ENCODE measurements around the gene POU6F2. TPM values are rescaled to one million over a fixed set of nuclear protein-coding genes. Genes with fewer than 3 reads are reported as not detected.

Gene POU6F2
- total RNA-seq = 0.24 TPM in 2 replicates

- ATAC-seq (ENCODE audit: low read depth) (no peak), DNase-seq (no peak)
- POLR2A ChIA-PET = no interaction called here
- Mint-ChIP-seq H3K4me1 (no peaks in the 10 kb centered on the region), H3K4me3 (no peak within 1 kb of the TSS), H3K27me3 (peaks cover 33% of the 10 kb centered on the region), H3K9me3 (no peaks in the 10 kb centered on the region), H3K36me3 (ENCODE audit: low read depth) (no peaks in the 10 kb centered on the region), H3K27ac (no peak within 1 kb of the TSS)
- intact Hi-C loops (cut with micrococcal nuclease) = no loop called here
- TF ChIP-seq CTCF (IDR thresholded peaks at IDR 0.05) = no peak
- CTCF ChIA-PET = no interaction called here
Measured at GRCh38 chr7:38977685-38978084, at the start of gene POU6F2. Gene POU6F2, plus strand, starts transcription at chr7:38977909. Its CDS starts 45 bp downstream, at chr7:38977954.

- Mint-ChIP-seq H3K27me3 (peaks cover 6% of the 10 kb centered on the region), H3K36me3 (ENCODE audit: low read depth) (no peaks in the 10 kb centered on the region), H3K27ac (no peak overlapping the region), H3K4me3 (no peak overlapping the region), H3K9me3 (no peaks in the 10 kb centered on the region), H3K4me1 (no peaks in the 10 kb centered on the region)
- ChIA-PET POLR2A (no interaction called here), CTCF (no interaction called here)
- intact Hi-C loops (cut with micrococcal nuclease) = no loop called here
- no peak for TF ChIP-seq CTCF (IDR thresholded peaks at IDR 0.05)
- no peak for ATAC-seq (ENCODE audit: low read depth)
- DNase-seq = no peak
Measured at GRCh38 chr7:38928506-38928905, 49.2 kb upstream of the POU6F2 start.

- no peak for ATAC-seq (ENCODE audit: low read depth)
- no peak for TF ChIP-seq CTCF (IDR thresholded peaks at IDR 0.05)
- Mint-ChIP-seq H3K36me3 (ENCODE audit: low read depth) (no peaks in the 10 kb centered on the region), H3K4me3 (no peak overlapping the region), H3K27me3 (peaks cover 6% of the 10 kb centered on the region), H3K9me3 (no peaks in the 10 kb centered on the region), H3K4me1 (no peaks in the 10 kb centered on the region), H3K27ac (no peak overlapping the region)
- POLR2A ChIA-PET = no interaction called here
- DNase-seq = no peak
- CTCF ChIA-PET = no interaction called here
- intact Hi-C loops (cut with micrococcal nuclease) = no loop called here
Measured at GRCh38 chr7:38929460-38930171, 48.1 kb upstream of the POU6F2 start.

- peak; percentile 55 for TF ChIP-seq CTCF (IDR thresholded peaks at IDR 0.05)
- intact Hi-C loops (cut with micrococcal nuclease) = loop anchor here (1.0 to 2.0 kb wide), 2 partner anchors 533 to 586 kb away; no protein-coding TSS in a partner anchor
- Mint-ChIP-seq H3K4me1 (no peaks in the 10 kb centered on the region), H3K36me3 (ENCODE audit: low read depth) (no peaks in the 10 kb centered on the region), H3K27me3 (peaks cover 3% of the 10 kb centered on the region), H3K9me3 (no peaks in the 10 kb centered on the region), H3K27ac (no peak overlapping the region), H3K4me3 (no peak overlapping the region)
- DNase-seq = no peak
- ATAC-seq (ENCODE audit: low read depth) = no peak
- ChIA-PET POLR2A (no interaction called here), CTCF (interaction anchor here (0.8 kb wide), 1 partner anchor 135 kb away, joined by 3 read pairs; no protein-coding TSS in a partner anchor)
Measured at GRCh38 chr7:38932509-38933168, 45.1 kb upstream of the POU6F2 start.

- intact Hi-C loops (cut with micrococcal nuclease) = no loop called here
- no peak for TF ChIP-seq CTCF (IDR thresholded peaks at IDR 0.05)
- DNase-seq = no peak
- no peak overlapping the region for H3K4me3 Mint-ChIP-seq
- ChIA-PET POLR2A (no interaction called here), CTCF (no interaction called here)
- no peaks in the 10 kb centered on the region for H3K4me1 Mint-ChIP-seq
- no peaks in the 10 kb centered on the region for H3K36me3 Mint-ChIP-seq (ENCODE audit: low read depth)
- H3K9me3 Mint-ChIP-seq = no peaks in the 10 kb centered on the region
- H3K27ac Mint-ChIP-seq = no peak overlapping the region
- ATAC-seq (ENCODE audit: low read depth) = no peak
- peaks cover 3% of the 10 kb centered on the region for H3K27me3 Mint-ChIP-seq
Measured at GRCh38 chr7:38934051-38934450, 43.7 kb upstream of the POU6F2 start.
